HCT116 (cell line): ENCODE results near the gene ADAM30. TPM values are rescaled to one million over a fixed set of nuclear protein-coding genes. Genes with fewer than 3 reads are reported as not detected.

Source experiments
- ATAC-seq: fragments of 200-7000 bp; cut with Tn5 transposase; 2 replicates; pipeline ENCODE4 v1.9.1; 2020; ENCODE audit warnings: mild to moderate bottlenecking, moderate library complexity
- BruUV-seq: library from RNA; stranded (reverse); fragments of 400-500 nt; replicated peaks from 2 replicates; lab custom pipeline; 2021; lab: Mats Ljungman, UMichigan
- CTCF ChIA-PET: fragments of 300-600 bp; sonication (Branson Sonifier 250); formaldehyde crosslinking; loops from one replicate; lab custom pipeline; 2021; ENCODE audit warnings: antibody characterized with exemption; lab: Charles Lee
- POLR2A ChIA-PET: fragments of 300-600, 350-600 bp; sonication (Branson Sonifier 250); formaldehyde crosslinking; loops from one replicate; lab custom pipeline; 2021; ENCODE audit warnings: antibody characterized with exemption; lab: Charles Lee
- RAD21 ChIA-PET, 2 experiments: fragments of 300-600 bp; sonication (Branson Sonifier 250); formaldehyde crosslinking; loops; one replicate each; lab custom pipeline; 2023; ENCODE audit warnings: low total read pairs in 2 of 2; ENCODE audit not compliant: uncharacterized antibody in 2 of 2, unreplicated experiment in 2 of 2, low non-redundant PET in 1 of 2; lab: Charles Lee
- DNase-seq: peaks from one replicate; pipeline ENCODE4 v3.0.0-alpha.2; 2010; ENCODE audit warnings: low read depth, low spot score
- H2AFZ ChIP-seq: fragments of 200-600 bp; shearing (Covaris generic), sonication (generic); 2 replicates; pipeline ENCODE4 v1.6.1; 2017; ENCODE audit warnings: low read depth, mixed run types, mixed read lengths, antibody characterized with exemption, low read length; ENCODE audit not compliant: poor library complexity, severe bottlenecking
- H3K27ac ChIP-seq: 2 replicates; pipeline ENCODE4 v1.5.1; 2012; ENCODE audit warnings: low read depth, low read length
- H3K27me3 ChIP-seq: fragments of 200-600 bp; sonication (generic); 2 replicates; pipeline ENCODE4 v1.6.1; 2016; ENCODE audit warnings: mixed run types, low read length, mixed read lengths; ENCODE audit not compliant: insufficient read depth
- H3K36me3 ChIP-seq, 2 experiments: fragments of 200-500 bp in 1 of 2; fragments of 200-600 bp in 1 of 2; sonication (Bioruptor generic) in 1 of 2; sonication (generic) in 1 of 2; 2 replicates each; pipeline versions ENCODE4 v1.5.1 to v1.6.1; 2014 to 2016; ENCODE audit warnings: low read length in 2 of 2, inconsistent platforms in 1 of 2, mixed read lengths in 1 of 2, mixed run types in 1 of 2; ENCODE audit not compliant: insufficient read depth in 2 of 2, control insufficient read depth in 1 of 2
- H3K4me1 ChIP-seq, 2 experiments: fragments of 200-600 bp in 1 of 2; sonication (generic) in 1 of 2; 2 replicates each; pipeline versions ENCODE4 v1.5.1 to v1.6.1; 2012 to 2017; ENCODE audit warnings: low read length in 2 of 2, inconsistent platforms in 1 of 2, mild to moderate bottlenecking in 1 of 2, mixed read lengths in 1 of 2, mixed run types in 1 of 2, moderate library complexity in 1 of 2; ENCODE audit not compliant: insufficient read depth in 2 of 2, control insufficient read depth in 1 of 2
- H3K4me2 ChIP-seq: fragments of 200-600 bp; sonication (generic); 2 replicates; pipeline ENCODE4 v1.6.1; 2017; ENCODE audit warnings: mixed run types, low read length, mixed read lengths
- H3K4me3 ChIP-seq, 2 experiments: fragments of 200-600 bp in 1 of 2; sonication (generic) in 1 of 2; replicated peaks in 1 of 2; 2 replicates each; pipeline ENCODE4 v1.5.1; 2011 to 2016; ENCODE audit warnings: low read length in 2 of 2, control low read depth in 1 of 2, low read depth in 1 of 2, mild to moderate bottlenecking in 1 of 2, mixed read lengths in 1 of 2, mixed run types in 1 of 2
- H3K79me2 ChIP-seq: fragments of 200-600 bp; sonication (generic); 2 replicates; pipeline ENCODE4 v1.6.1; 2017; ENCODE audit warnings: mild to moderate bottlenecking, mixed run types, low read length, moderate library complexity, mixed read lengths; ENCODE audit not compliant: insufficient read depth
- H3K9ac ChIP-seq: fragments of 200-600 bp; sonication (generic); 2 replicates; pipeline ENCODE4 v1.6.1; 2016; ENCODE audit warnings: low read length, mixed read lengths
- H3K9me2 ChIP-seq: fragments of 200-600 bp; sonication (generic), shearing (Covaris generic); 2 replicates; pipeline ENCODE4 v1.6.1; 2017; ENCODE audit warnings: mixed run types, mild to moderate bottlenecking, moderate library complexity; ENCODE audit not compliant: insufficient read depth
- H3K9me3 ChIP-seq, 2 experiments: fragments of 200-500 bp in 1 of 2; fragments of 200-600 bp in 1 of 2; sonication (Bioruptor generic) in 1 of 2; sonication (generic) in 1 of 2; 2 replicates each; pipeline ENCODE4 v1.6.1; 2014 to 2017; ENCODE audit warnings: low read length in 2 of 2, mixed read lengths in 2 of 2, inconsistent platforms in 1 of 2, low read depth in 1 of 2, mild to moderate bottlenecking in 1 of 2, mixed run types in 1 of 2, moderate library complexity in 1 of 2; ENCODE audit not compliant: control insufficient read depth in 1 of 2, insufficient read depth in 1 of 2
- H4K20me1 ChIP-seq: fragments of 200-600 bp; sonication (generic), shearing (Covaris generic); 2 replicates; pipeline ENCODE4 v1.6.1; 2017; ENCODE audit warnings: mixed run types, mild to moderate bottlenecking, moderate library complexity; ENCODE audit not compliant: insufficient read depth
- POLR2AphosphoS5 ChIP-seq: IDR thresholded peaks from 2 replicates; pipeline ENCODE4 v1.6.1; 2011; ENCODE audit warnings: mild to moderate bottlenecking, low read depth, low read length, moderate library complexity
- TCF7L2 ChIP-seq: IDR thresholded peaks from 2 replicates; pipeline ENCODE4 v1.7.0; 2011; ENCODE audit warnings: borderline replicate concordance, inconsistent platforms; ENCODE audit not compliant: insufficient read depth, insufficient read length; ENCODE audit errors: extremely low read depth
- intact Hi-C: fragments of 100-400 bp; cut with micrococcal nuclease; formaldehyde crosslinking; loops from 2 replicates; pipeline ENCODE4 v1.10.0; 2022
- total RNA-seq: library from RNA; stranded (reverse); gene quantifications from one replicate; pipeline ENCODE4 v1.2.1, GENCODE V29; 2021; ENCODE audit not compliant: unreplicated experiment
- TF ChIP-seq, protein P1 (sequence below): IDR thresholded peaks from 2 replicates; pipeline ENCODE4 v1.6.1; 2011; ENCODE audit warnings: mild to moderate bottlenecking, low read length, moderate library complexity; ENCODE audit not compliant: insufficient replicate concordance; ENCODE audit errors: extremely low read depth

Gene ADAM30
- total RNA-seq, 1 experiment from 2014 or later, result not detected

GRCh38 chr1:119878171-119878570 lies 18.1 kb downstream of the ADAM30 start (continued):
- TF ChIP-seq, protein P1, sequence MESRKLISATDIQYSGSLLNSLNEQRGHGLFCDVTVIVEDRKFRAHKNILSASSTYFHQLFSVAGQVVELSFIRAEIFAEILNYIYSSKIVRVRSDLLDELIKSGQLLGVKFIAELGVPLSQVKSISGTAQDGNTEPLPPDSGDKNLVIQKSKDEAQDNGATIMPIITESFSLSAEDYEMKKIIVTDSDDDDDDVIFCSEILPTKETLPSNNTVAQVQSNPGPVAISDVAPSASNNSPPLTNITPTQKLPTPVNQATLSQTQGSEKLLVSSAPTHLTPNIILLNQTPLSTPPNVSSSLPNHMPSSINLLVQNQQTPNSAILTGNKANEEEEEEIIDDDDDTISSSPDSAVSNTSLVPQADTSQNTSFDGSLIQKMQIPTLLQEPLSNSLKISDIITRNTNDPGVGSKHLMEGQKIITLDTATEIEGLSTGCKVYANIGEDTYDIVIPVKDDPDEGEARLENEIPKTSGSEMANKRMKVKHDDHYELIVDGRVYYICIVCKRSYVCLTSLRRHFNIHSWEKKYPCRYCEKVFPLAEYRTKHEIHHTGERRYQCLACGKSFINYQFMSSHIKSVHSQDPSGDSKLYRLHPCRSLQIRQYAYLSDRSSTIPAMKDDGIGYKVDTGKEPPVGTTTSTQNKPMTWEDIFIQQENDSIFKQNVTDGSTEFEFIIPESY, result no peak
- TF ChIP-seq TCF7L2, result no peak
- TF ChIP-seq, all 23 proteins: peak for 0

DNA sequence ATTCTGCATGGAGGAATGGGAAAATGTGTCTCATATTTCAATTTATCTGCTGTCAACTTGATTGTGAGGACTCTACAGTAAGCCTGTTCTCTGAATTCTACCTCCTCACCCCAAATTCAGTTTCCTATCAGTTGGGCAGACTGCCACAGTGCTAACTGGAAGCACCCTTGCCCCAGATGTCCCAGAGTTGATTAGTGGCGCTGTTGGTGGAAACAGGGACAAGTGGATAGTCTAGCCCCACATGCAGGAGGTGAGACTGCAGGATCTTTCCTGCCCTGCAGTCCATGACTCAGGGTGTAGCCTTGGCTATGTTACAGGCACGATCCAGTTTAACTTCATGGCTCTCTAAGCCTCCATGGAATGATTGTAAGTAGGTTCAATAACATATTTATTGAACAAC lies 22.1 kb downstream of the ADAM30 start:
- TF ChIP-seq POLR2AphosphoS5, result no peak
- Histone ChIP-seq H3K27me3 (no peaks in the 10 kb centered on the region), H3K9me3 (no peaks in the 10 kb centered on the region), H3K4me3 (no peak overlapping the region), H3K79me2 (no peaks in the 10 kb centered on the region), H3K9ac (no peak overlapping the region), H3K4me1 (peaks cover 0 to 4% of the 10 kb centered on the region in 2 experiments; a peak in 2 of 4 replicates), H4K20me1 (no peaks in the 10 kb centered on the region), H2AFZ (no peak overlapping the region), H3K4me2 (no peak overlapping the region), H3K36me3 (no peaks in the 10 kb centered on the region), H3K27ac (no peak overlapping the region), H3K9me2 (no peaks in the 10 kb centered on the region)
- RAD21 ChIA-PET, result no interaction called here
- CTCF ChIA-PET, result interaction anchor here (1.0 to 2.0 kb wide), 2 partner anchors 9 to 12 kb away, joined by 3 to 4 read pairs; no protein-coding TSS in a partner anchor
- intact Hi-C loops, result loop anchor here (10.0 kb wide), 1 partner anchor 271 kb away; no protein-coding TSS in a partner anchor
- no peak for DNase-seq
- no peak for ATAC-seq
- no TSS peak for BruUV-seq
- POLR2A ChIA-PET, result no interaction called here
